NT2/D1 (cell line): ENCODE results near the gene GPAM.
A peak's percentile ranks its signal among the peaks of the same experiment; 100 is the strongest.
"Not testable (repeated sequence)": the region's sequence is repeated elsewhere in the genome, so short reads cannot be mapped to it uniquely, and the experiment has no call there.

ENCODE experiments used
- DNase-seq: peaks from one replicate; pipeline ENCODE4 v3.0.0-alpha.2; 2011; ENCODE audit warnings: low read depth, low spot score
- H3K27me3 ChIP-seq: 2 replicates; pipeline ENCODE4 v1.6.0; 2011; ENCODE audit warnings: mild to moderate bottlenecking; ENCODE audit not compliant: insufficient read length, insufficient read depth
- H3K36me3 ChIP-seq: 2 replicates; pipeline ENCODE4 v1.6.1; 2011; ENCODE audit warnings: mild to moderate bottlenecking, low read length, mixed read lengths; ENCODE audit not compliant: insufficient read depth, insufficient read length
- H3K4me1 ChIP-seq: 2 replicates; pipeline ENCODE4 v1.5.1; 2011; ENCODE audit not compliant: insufficient read depth, insufficient read length
- H3K4me3 ChIP-seq: 2 replicates; pipeline ENCODE4 v1.5.1; 2011; ENCODE audit warnings: low read depth; ENCODE audit not compliant: insufficient read length
- H3K9ac ChIP-seq: 2 replicates; pipeline ENCODE4 v1.6.0; 2011; ENCODE audit warnings: low read depth; ENCODE audit not compliant: insufficient read length
- H3K9me3 ChIP-seq: 2 replicates; pipeline ENCODE4 v1.5.1; 2011; ENCODE audit warnings: mild to moderate bottlenecking, low read length; ENCODE audit not compliant: insufficient read depth
- SUZ12 ChIP-seq: IDR thresholded peaks from 2 replicates; pipeline ENCODE4 v1.6.1; 2011; ENCODE audit not compliant: insufficient read length, insufficient read depth; ENCODE audit errors: extremely low read depth
- YY1 ChIP-seq: IDR thresholded peaks from 2 replicates; pipeline ENCODE4 v1.6.1; 2011; ENCODE audit not compliant: insufficient read length, insufficient read depth
- ZNF274 ChIP-seq: IDR thresholded peaks from 2 replicates; pipeline ENCODE4 v1.6.1; 2011; ENCODE audit warnings: mild to moderate bottlenecking, low read depth, low read length

GPAM gene

DNA sequence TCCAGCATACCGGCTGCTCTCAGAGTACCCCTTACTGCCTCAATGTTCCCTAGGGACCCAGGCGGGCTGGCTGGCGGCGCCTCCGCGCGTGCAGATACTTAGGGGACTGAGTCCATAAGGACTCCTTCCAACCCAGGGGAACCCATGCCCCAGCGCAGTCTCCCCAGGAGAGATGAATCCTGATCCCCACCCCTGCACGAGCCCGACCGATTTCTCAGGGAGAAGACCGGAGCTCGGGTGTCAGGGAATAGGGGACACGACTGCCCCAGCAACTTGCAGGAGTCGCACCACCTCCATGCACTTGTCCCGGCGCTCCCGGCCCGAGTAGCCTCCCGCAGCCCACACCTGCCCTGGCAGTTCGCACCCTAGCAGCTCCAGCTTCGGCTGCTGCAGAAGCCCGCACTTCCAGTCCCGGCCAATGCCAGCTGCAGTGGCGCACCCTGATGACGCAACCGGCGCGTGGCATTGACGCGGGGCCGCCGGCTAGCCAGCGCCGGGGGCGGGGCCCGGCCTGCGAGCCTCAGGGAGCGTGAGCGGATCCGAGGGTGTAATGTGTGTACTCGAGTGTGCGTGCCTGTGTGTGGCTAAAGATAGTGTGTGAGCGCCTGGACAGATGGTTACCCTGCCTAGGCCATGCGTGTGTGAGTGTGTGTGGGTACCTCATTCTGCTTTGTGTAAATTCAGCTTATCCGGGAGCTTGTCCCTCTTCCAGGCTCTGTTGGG, at the start of gene GPAM:
TSS of gene GPAM (minus strand) at position 437 of the 723 bp plus-strand sequence. CDS start 1,981 bp downstream, outside the sequence.
- Histone ChIP-seq H3K9me3 (no peaks in the 10 kb centered on the region), H3K4me1 (no peaks in the 10 kb centered on the region), H3K4me3 (peak within 1 kb of the TSS; percentile 76), H3K9ac (peak within 1 kb of the TSS; percentile 81), H3K36me3 (peaks cover 30% of the 10 kb centered on the region), H3K27me3 (no peaks in the 10 kb centered on the region)
- peak; percentile 75 for DNase-seq
- no peak for TF ChIP-seq ZNF274
- no peak for TF ChIP-seq SUZ12
- TF ChIP-seq YY1, result no peak

- no peak overlapping the region for H3K4me3 ChIP-seq
- no peaks in the 10 kb centered on the region for H3K27me3 ChIP-seq
- TF ChIP-seq ZNF274, result no peak
- no peak for TF ChIP-seq YY1
- TF ChIP-seq SUZ12, result no peak
- H3K9ac ChIP-seq, result no peak overlapping the region
- no peaks in the 10 kb centered on the region for H3K9me3 ChIP-seq
- H3K36me3 ChIP-seq, result no peaks in the 10 kb centered on the region
- peaks cover 4% of the 10 kb centered on the region for H3K4me1 ChIP-seq
- no peak for DNase-seq
Observed at GRCh38 chr10:112232670-112233069, 49.1 kb upstream of the GPAM start.

- Histone ChIP-seq H3K9me3 (peaks cover 7% of the 10 kb centered on the region; the same call in 1 of the 2 replicates), H3K9ac (no peak overlapping the region), H3K4me3 (no peak overlapping the region), H3K27me3 (no peaks in the 10 kb centered on the region), H3K4me1 (peaks cover 4% of the 10 kb centered on the region), H3K36me3 (no peaks in the 10 kb centered on the region)
- TF ChIP-seq ZNF274, result no peak
- no peak for TF ChIP-seq SUZ12
- TF ChIP-seq YY1, result no peak
- no peak for DNase-seq
Observed at GRCh38 chr10:112231602-112232400, 48.2 kb upstream of the GPAM start.

GRCh38 chr10:112230325-112230988, 46.9 kb upstream of the GPAM start:
- peak; percentile 11 for DNase-seq
- Histone ChIP-seq H3K9me3 (peaks cover 19% of the 10 kb centered on the region; the same call in 1 of the 2 replicates), H3K9ac (no peak overlapping the region), H3K4me1 (peaks cover 4% of the 10 kb centered on the region), H3K4me3 (no peak overlapping the region), H3K36me3 (no peaks in the 10 kb centered on the region), H3K27me3 (no peaks in the 10 kb centered on the region)
- TF ChIP-seq SUZ12 (no peak), ZNF274 (no peak), YY1 (no peak)

GRCh38 chr10:112229901-112230300, 46.3 kb upstream of the GPAM start:
- Histone ChIP-seq H3K9me3 (peaks cover 19% of the 10 kb centered on the region; the same call in 1 of the 2 replicates), H3K36me3 (no peaks in the 10 kb centered on the region), H3K27me3 (no peaks in the 10 kb centered on the region), H3K4me3 (no peak overlapping the region), H3K9ac (no peak overlapping the region), H3K4me1 (peaks cover 4% of the 10 kb centered on the region)
- DNase-seq, result no peak
- TF ChIP-seq YY1 (no peak), ZNF274 (no peak), SUZ12 (no peak)

DNA sequence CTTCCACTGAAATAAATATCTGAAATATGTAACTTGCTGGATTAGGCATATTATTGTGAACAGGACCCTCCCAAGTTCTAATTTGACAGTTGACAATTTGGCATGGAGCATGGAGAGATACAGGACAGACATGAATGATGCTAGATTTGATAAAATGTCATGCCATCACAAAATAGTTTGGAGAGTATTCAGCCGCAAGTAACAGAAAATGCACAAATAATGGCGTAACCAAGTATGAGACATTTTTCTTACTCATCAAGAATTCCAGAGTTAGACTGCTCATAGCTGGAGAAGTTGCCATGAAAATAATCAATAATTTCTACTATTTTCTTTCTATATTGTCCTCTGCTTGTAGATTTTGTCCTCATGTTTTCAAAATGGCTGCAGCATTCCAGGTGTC, 45.5 kb upstream of the GPAM start:
- no peak for DNase-seq
- H3K9me3 ChIP-seq, result peaks cover 19% of the 10 kb centered on the region; the same call in 1 of the 2 replicates
- H3K36me3 ChIP-seq, result no peaks in the 10 kb centered on the region
- TF ChIP-seq YY1 (no peak), SUZ12 (no peak), ZNF274 (no peak)
- no peak overlapping the region for H3K4me3 ChIP-seq
- no peaks in the 10 kb centered on the region for H3K27me3 ChIP-seq
- H3K4me1 ChIP-seq, result peaks cover 4% of the 10 kb centered on the region
- no peak overlapping the region for H3K9ac ChIP-seq

GRCh38 chr10:112228366-112229088, 45.0 kb upstream of the GPAM start:
- not testable (repeated sequence) for DNase-seq, H3K4me1 ChIP-seq, H3K4me3 ChIP-seq, H3K9ac ChIP-seq, H3K36me3 ChIP-seq, H3K27me3 ChIP-seq
- peaks cover 19% of the 10 kb centered on the region; the same call in 1 of the 2 replicates for H3K9me3 ChIP-seq
